GM12878 (cell line): Measurements from ENCODE around the gene TMEM52. TPM values are rescaled to one million over a fixed set of nuclear protein-coding genes. Genes with fewer than 3 reads are reported as not detected.

Source experiments
- ATAC-seq: fragments of 200-7000 bp; cut with Tn5 transposase; 3 replicates; pipeline ENCODE4 v1.9.1; 2020; ENCODE audit warnings: mild to moderate bottlenecking, moderate library complexity
- BruUV-seq: library from RNA; stranded (reverse); fragments of 400-500 nt; replicated peaks from 2 replicates; lab custom pipeline; 2021; lab: Mats Ljungman, UMichigan
- CTCF ChIA-PET: fragments of 300-600 bp; sonication (Branson Sonifier 250); formaldehyde crosslinking; extraction: SDS; loops from one replicate; lab custom pipeline; 2021; ENCODE audit warnings: inconsistent platforms; lab: Yijun Ruan, JAX
- POLR2A ChIA-PET: fragments of 350-600 bp; formaldehyde crosslinking; extraction: SDS; loops from one replicate; lab custom pipeline; 2021; ENCODE audit warnings: inconsistent platforms; lab: Charles Lee
- RAD21 ChIA-PET: fragments of 300-600 bp; sonication (Branson Sonifier 250); formaldehyde crosslinking; loops from one replicate; lab custom pipeline; 2023; ENCODE audit warnings: antibody characterized with exemption; ENCODE audit not compliant: unreplicated experiment; lab: Charles Lee
- SMC1A ChIA-PET: fragments of 300-600 bp; sonication (Branson Sonifier 250); formaldehyde crosslinking; loops from one replicate; lab custom pipeline; 2023; ENCODE audit not compliant: unreplicated experiment, uncharacterized antibody; lab: Charles Lee
- DNase-seq: peaks from one replicate; pipeline ENCODE4 v3.0.0-alpha.2; 2011; ENCODE audit warnings: low read depth, low spot score
- FAIRE-seq: peaks from 3 replicates; lab custom pipeline; 2011; peaks lifted over from hg19 to GRCh38; lab: Jason Lieb, UNC
- H2AFZ ChIP-seq: 2 replicates; pipeline ENCODE4 v1.6.0; 2011; ENCODE audit warnings: low read depth, low read length, control low read depth; ENCODE audit not compliant: control insufficient read depth
- H3K27ac ChIP-seq: 2 replicates; pipeline ENCODE4 v1.5.1; 2011; ENCODE audit warnings: control low read depth; ENCODE audit not compliant: control insufficient read depth, insufficient read depth
- H3K27me3 ChIP-seq, 2 experiments: replicated peaks in 1 of 2; 2 replicates each; pipeline versions ENCODE4 v1.6.0 to v1.6.1; 2011; ENCODE audit warnings: low read length in 1 of 2; ENCODE audit not compliant: control insufficient read depth in 2 of 2, insufficient read depth in 2 of 2
- H3K36me3 ChIP-seq, 2 experiments: 2 replicates each; pipeline ENCODE4 v1.5.1; 2011; ENCODE audit warnings: low read length in 1 of 2; ENCODE audit not compliant: control insufficient read depth in 2 of 2, insufficient read depth in 2 of 2
- H3K4me1 ChIP-seq: 2 replicates; pipeline ENCODE4 v1.6.1; 2011; ENCODE audit warnings: mild to moderate bottlenecking, low read length, moderate library complexity, mixed read lengths; ENCODE audit not compliant: control insufficient read depth, insufficient read depth
- H3K4me2 ChIP-seq: 2 replicates; pipeline ENCODE4 v1.6.0; 2011; ENCODE audit warnings: control low read depth; ENCODE audit not compliant: control insufficient read depth, insufficient read depth
- H3K4me3 ChIP-seq: fragments of 200-600 bp; sonication (generic); 2 replicates; pipeline ENCODE4 v1.5.1; 2016
- H3K79me2 ChIP-seq: 2 replicates; pipeline ENCODE4 v1.6.0; 2011; ENCODE audit warnings: low read length; ENCODE audit not compliant: control insufficient read depth, insufficient read depth
- H3K9ac ChIP-seq: 2 replicates; pipeline ENCODE4 v1.8.0; 2011; ENCODE audit warnings: low read length, control low read depth, mixed read lengths; ENCODE audit not compliant: control insufficient read depth, insufficient read depth
- H3K9me3 ChIP-seq: replicated peaks from 3 replicates; pipeline ENCODE4 v1.5.1; 2011; ENCODE audit warnings: mild to moderate bottlenecking, low read length; ENCODE audit not compliant: control insufficient read depth, insufficient read depth
- H4K20me1 ChIP-seq: 2 replicates; pipeline ENCODE4 v1.6.0; 2011; ENCODE audit not compliant: control insufficient read depth, insufficient read depth
- ATF2 ChIP-seq: IDR thresholded peaks from 2 replicates; pipeline ENCODE4 v1.6.1; 2012; ENCODE audit warnings: low read length, inconsistent platforms
- GABPA ChIP-seq: IDR thresholded peaks from 2 replicates; pipeline ENCODE4 v1.6.1; 2014; ENCODE audit warnings: antibody characterized with exemption, low read depth, mild to moderate bottlenecking, inconsistent platforms
- GATAD2B ChIP-seq: fragments of 450-650 bp; conservative IDR thresholded peaks from 2 replicates; pipeline ENCODE4 v1.6.1; 2017; ENCODE audit warnings: low read depth, mild to moderate bottlenecking, moderate library complexity
- HSF1 ChIP-seq: fragments of 150-350 bp; IDR thresholded peaks from 2 replicates; pipeline ENCODE4 v1.6.1; 2014; ENCODE audit warnings: mild to moderate bottlenecking, low read depth, low read length
- NBN ChIP-seq: fragments of 450-650 bp; IDR thresholded peaks from 2 replicates; pipeline ENCODE4 v1.6.1; 2016
- RB1 ChIP-seq: fragments of 450-650 bp; formaldehyde crosslinking; IDR thresholded peaks from 2 replicates; pipeline ENCODE4 v1.6.1; 2017; ENCODE audit warnings: mild to moderate bottlenecking, borderline replicate concordance
- RELA ChIP-seq: fragments of 450-650 bp; IDR thresholded peaks from 2 replicates; pipeline ENCODE4 v1.8.0; 2014; ENCODE audit warnings: borderline replicate concordance; ENCODE audit not compliant: partially characterized antibody
- SMARCA5 ChIP-seq: fragments of 450-650 bp; IDR thresholded peaks from 2 replicates; pipeline ENCODE4 v1.6.1; 2017; ENCODE audit warnings: mild to moderate bottlenecking
- SREBF1 ChIP-seq: IDR thresholded peaks from 2 replicates; pipeline ENCODE4 v1.6.1; 2012; ENCODE audit warnings: mild to moderate bottlenecking, low read length
- TARDBP ChIP-seq: IDR thresholded peaks from 2 replicates; pipeline ENCODE4 v1.6.1; 2016; ENCODE audit warnings: borderline replicate concordance
- WGBS: methylation state at CpG from one replicate; pipeline ENCODE4 v1.1.6; 2016; ENCODE audit warnings: low lambda C conversion rate; ENCODE audit not compliant: insufficient replicate concordance, insufficient coverage; ENCODE audit errors: missing lambda C conversion rate; 5-methylcytosine and 5-hydroxymethylcytosine counted together
- in situ Hi-C: fragments of 300-500 bp; cut with MboI; formaldehyde crosslinking; loops from 9 replicates; pipeline ENCODE4 v1.14.3; 2018; ENCODE audit warnings: mixed read lengths
- intact Hi-C: fragments of 100-400 bp; cut with micrococcal nuclease; formaldehyde crosslinking; loops from one replicate; pipeline ENCODE4 v1.14.2; 2022; ENCODE audit not compliant: unreplicated experiment
- polyA plus RNA-seq, 11 experiments: library from polyadenylated mRNA; depleted of rRNA in 4 of 11; unstranded in 6 of 11; stranded (reverse) in 5 of 11; fragments of >200 nt; fragmentation: Nextera tagmentation in 4 of 11; fragmentation: Illumina TruSeq in 1 of 11; extraction: Ambion mirVana in 4 of 11; extraction: Trizol in 1 of 11; gene quantifications; 1 replicate in 1 of 11; 2 replicates in 10 of 11; pipeline versions ENCODE4 v1.2.1 to v1.2.3, GENCODE V29; 2011 to 2016; ENCODE audit warnings: inconsistent platforms in 2 of 11, missing spikeins in 2 of 11, low read depth in 1 of 11
- total RNA-seq, 4 experiments: library from RNA; depleted of rRNA in 3 of 4; stranded (reverse); fragments of >200 nt in 3 of 4; fragmentation: Illumina TruSeq in 1 of 4; extraction: Trizol in 1 of 4; gene quantifications; 2 replicates each; pipeline versions ENCODE4 v1.2.1 to v1.2.3, GENCODE V29; 2013 to 2021
- TF ChIP-seq, protein P1 (sequence below): fragments of 450-650 bp; IDR thresholded peaks from 2 replicates; pipeline ENCODE4 v1.6.1; 2017; ENCODE audit warnings: mild to moderate bottlenecking, moderate library complexity
- TF ChIP-seq, protein P2 (sequence below), 3 experiments: IDR thresholded peaks in 2 of 3; conservative IDR thresholded peaks in 1 of 3; 2 replicates each; pipeline ENCODE4 v1.5.1; 2011; ENCODE audit warnings: low read depth in 3 of 3, low read length in 3 of 3, mild to moderate bottlenecking in 3 of 3, control low read depth in 2 of 3, moderate library complexity in 2 of 3, inconsistent platforms in 1 of 3, mixed read lengths in 1 of 3; ENCODE audit not compliant: control insufficient read depth in 2 of 3, insufficient read depth in 1 of 3; ENCODE audit errors: extremely low read depth in 1 of 3
- TF ChIP-seq, protein P3 (sequence below): fragments of 450-650 bp; IDR thresholded peaks from 2 replicates; pipeline ENCODE4 v1.6.1; 2017; ENCODE audit warnings: borderline replicate concordance

Gene TMEM52
- total and polyA plus RNA-seq, 10 of the 15 experiments (the other 5 are each of a cell fraction or from before 2014, with no cell fraction given), result 0.17 to 0.33 (median 0.24) TPM; not detected in 7

GRCh38 chr1:1917304-1917976 is 1.6 kb downstream of the TMEM52 start:
- POLR2A ChIA-PET, result no interaction called here
- BruUV-seq, result no TSS peak
- CTCF ChIA-PET, result no interaction called here
- Histone ChIP-seq H3K4me2 (no peak overlapping the region), H3K36me3 (no peaks in the 10 kb centered on the region), H3K4me1 (peaks cover 7% of the 10 kb centered on the region), H3K27me3 (peaks cover 0 to 2% of the 10 kb centered on the region in 2 experiments; a peak in 1 of 4 replicates), H4K20me1 (no peaks in the 10 kb centered on the region), H3K9me3 (no peaks in the 10 kb centered on the region), H3K27ac (no peak overlapping the region), H2AFZ (no peak overlapping the region), H3K4me3 (no peak overlapping the region), H3K79me2 (no peaks in the 10 kb centered on the region), H3K9ac (no peak overlapping the region)
- DNase-seq, result no peak
- in situ Hi-C loops (no loop called here), intact Hi-C loops (no loop called here)
- ATAC-seq, result no peak
- SMC1A ChIA-PET, result no interaction called here
- no peak for FAIRE-seq
- RAD21 ChIA-PET, result no interaction called here
- WGBS, result 43% methylated on average over 14 of the region's 14 CpGs
- TF ChIP-seq NBN (no peak), GABPA (no peak), SMARCA5 (no peak), RELA (no peak), GATAD2B (no peak), HSF1 (no peak), SREBF1 (no peak), TARDBP (no peak), RB1 (no peak), ATF2 (no peak)
- TF ChIP-seq, protein P1, sequence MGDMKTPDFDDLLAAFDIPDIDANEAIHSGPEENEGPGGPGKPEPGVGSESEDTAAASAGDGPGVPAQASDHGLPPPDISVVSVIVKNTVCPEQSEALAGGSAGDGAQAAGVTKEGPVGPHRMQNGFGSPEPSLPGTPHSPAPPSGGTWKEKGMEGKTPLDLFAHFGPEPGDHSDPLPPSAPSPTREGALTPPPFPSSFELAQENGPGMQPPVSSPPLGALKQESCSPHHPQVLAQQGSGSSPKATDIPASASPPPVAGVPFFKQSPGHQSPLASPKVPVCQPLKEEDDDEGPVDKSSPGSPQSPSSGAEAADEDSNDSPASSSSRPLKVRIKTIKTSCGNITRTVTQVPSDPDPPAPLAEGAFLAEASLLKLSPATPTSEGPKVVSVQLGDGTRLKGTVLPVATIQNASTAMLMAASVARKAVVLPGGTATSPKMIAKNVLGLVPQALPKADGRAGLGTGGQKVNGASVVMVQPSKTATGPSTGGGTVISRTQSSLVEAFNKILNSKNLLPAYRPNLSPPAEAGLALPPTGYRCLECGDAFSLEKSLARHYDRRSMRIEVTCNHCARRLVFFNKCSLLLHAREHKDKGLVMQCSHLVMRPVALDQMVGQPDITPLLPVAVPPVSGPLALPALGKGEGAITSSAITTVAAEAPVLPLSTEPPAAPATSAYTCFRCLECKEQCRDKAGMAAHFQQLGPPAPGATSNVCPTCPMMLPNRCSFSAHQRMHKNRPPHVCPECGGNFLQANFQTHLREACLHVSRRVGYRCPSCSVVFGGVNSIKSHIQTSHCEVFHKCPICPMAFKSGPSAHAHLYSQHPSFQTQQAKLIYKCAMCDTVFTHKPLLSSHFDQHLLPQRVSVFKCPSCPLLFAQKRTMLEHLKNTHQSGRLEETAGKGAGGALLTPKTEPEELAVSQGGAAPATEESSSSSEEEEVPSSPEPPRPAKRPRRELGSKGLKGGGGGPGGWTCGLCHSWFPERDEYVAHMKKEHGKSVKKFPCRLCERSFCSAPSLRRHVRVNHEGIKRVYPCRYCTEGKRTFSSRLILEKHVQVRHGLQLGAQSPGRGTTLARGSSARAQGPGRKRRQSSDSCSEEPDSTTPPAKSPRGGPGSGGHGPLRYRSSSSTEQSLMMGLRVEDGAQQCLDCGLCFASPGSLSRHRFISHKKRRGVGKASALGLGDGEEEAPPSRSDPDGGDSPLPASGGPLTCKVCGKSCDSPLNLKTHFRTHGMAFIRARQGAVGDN, result no peak
- TF ChIP-seq, protein P2, sequence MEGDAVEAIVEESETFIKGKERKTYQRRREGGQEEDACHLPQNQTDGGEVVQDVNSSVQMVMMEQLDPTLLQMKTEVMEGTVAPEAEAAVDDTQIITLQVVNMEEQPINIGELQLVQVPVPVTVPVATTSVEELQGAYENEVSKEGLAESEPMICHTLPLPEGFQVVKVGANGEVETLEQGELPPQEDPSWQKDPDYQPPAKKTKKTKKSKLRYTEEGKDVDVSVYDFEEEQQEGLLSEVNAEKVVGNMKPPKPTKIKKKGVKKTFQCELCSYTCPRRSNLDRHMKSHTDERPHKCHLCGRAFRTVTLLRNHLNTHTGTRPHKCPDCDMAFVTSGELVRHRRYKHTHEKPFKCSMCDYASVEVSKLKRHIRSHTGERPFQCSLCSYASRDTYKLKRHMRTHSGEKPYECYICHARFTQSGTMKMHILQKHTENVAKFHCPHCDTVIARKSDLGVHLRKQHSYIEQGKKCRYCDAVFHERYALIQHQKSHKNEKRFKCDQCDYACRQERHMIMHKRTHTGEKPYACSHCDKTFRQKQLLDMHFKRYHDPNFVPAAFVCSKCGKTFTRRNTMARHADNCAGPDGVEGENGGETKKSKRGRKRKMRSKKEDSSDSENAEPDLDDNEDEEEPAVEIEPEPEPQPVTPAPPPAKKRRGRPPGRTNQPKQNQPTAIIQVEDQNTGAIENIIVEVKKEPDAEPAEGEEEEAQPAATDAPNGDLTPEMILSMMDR (IDR thresholded peaks at IDR 0.05 in 2 of 3, conservative IDR thresholded peaks at IDR 0.05 in 1 of 3; ENCODE audit: control insufficient read depth in 2 of 3, extremely low read depth in 1 of 3, insufficient read depth in 1 of 3, low read depth in 3 of 3, low read length in 3 of 3), result no peak
- TF ChIP-seq, protein P3, sequence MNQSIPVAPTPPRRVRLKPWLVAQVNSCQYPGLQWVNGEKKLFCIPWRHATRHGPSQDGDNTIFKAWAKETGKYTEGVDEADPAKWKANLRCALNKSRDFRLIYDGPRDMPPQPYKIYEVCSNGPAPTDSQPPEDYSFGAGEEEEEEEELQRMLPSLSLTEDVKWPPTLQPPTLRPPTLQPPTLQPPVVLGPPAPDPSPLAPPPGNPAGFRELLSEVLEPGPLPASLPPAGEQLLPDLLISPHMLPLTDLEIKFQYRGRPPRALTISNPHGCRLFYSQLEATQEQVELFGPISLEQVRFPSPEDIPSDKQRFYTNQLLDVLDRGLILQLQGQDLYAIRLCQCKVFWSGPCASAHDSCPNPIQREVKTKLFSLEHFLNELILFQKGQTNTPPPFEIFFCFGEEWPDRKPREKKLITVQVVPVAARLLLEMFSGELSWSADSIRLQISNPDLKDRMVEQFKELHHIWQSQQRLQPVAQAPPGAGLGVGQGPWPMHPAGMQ, result no peak
